ENCODE measurements around the gene SUGP2. TPM values are rescaled to one million over a fixed set of nuclear protein-coding genes. Genes with fewer than 3 reads are reported as not detected.
A peak's percentile ranks its signal among the peaks of the same experiment; 100 is the strongest.

Gene SUGP2
- total and polyA plus RNA-seq, 9 of the 15 experiments (the other 6 are each of a cell fraction or from before 2014, with no cell fraction given), result 13.1 to 101 (median 63.1) TPM

GRCh38 chr19:19033426-19034203 is at the start of gene SUGP2, which contains the start of gene ARMC6 (continued):
- TF ChIP-seq CHD7 (IDR thresholded peaks at IDR 0.05; ENCODE audit: low read depth, low read length) (no peak), SAFB (IDR thresholded peaks at IDR 0.05; ENCODE audit: borderline replicate concordance, low read depth, low read length) (peak; percentile 82), ZEB2 (IDR thresholded peaks at IDR 0.05) (no peak), XRCC4 (IDR thresholded peaks at IDR 0.05; ENCODE audit: extremely low read depth, insufficient read depth, insufficient read length) (no peak), ZNF507 (tag; conservative IDR thresholded peaks at IDR 0.05) (no peak), ETV5 (CRISPR knock-in tag; IDR thresholded peaks at IDR 0.05; ENCODE audit: low read depth) (peak; percentile 60), ZFP30 (CRISPR knock-in tag; IDR thresholded peaks at IDR 0.05; ENCODE audit: borderline replicate concordance) (no peak), GABPB1 (CRISPR knock-in tag; IDR thresholded peaks at IDR 0.05) (peak; percentile 87), DMBX1 (CRISPR knock-in tag; IDR thresholded peaks at IDR 0.05; ENCODE audit: borderline replicate concordance) (peak; percentile 70; the same call in 1 of the 2 replicates), ZNF217 (CRISPR knock-in tag; IDR thresholded peaks at IDR 0.05) (no peak), MECOM (CRISPR knock-in tag; IDR thresholded peaks at IDR 0.05) (no peak), NUFIP1 (IDR thresholded peaks at IDR 0.05; ENCODE audit: partially characterized antibody) (no peak), ATF1 (CRISPR knock-in tag; IDR thresholded peaks at IDR 0.05) (no peak), ATF1 (tag; IDR thresholded peaks at IDR 0.05) (peak; percentile 68; the same call in 1 of the 2 replicates), THAP7 (CRISPR knock-in tag; IDR thresholded peaks at IDR 0.05) (no peak), ZNF274 (IDR thresholded peaks at IDR 0.05; ENCODE audit: borderline replicate concordance, low read depth, low read length) (no peak), PML (IDR thresholded peaks at IDR 0.05; ENCODE audit: low read length) (peak; percentile 44; the same call in 1 of the 2 replicates)

All from K562 (cell line).